ENCODE data around the gene CHGA. TPM values are rescaled to one million over a fixed set of nuclear protein-coding genes. Genes with fewer than 3 reads are reported as not detected.

Gene CHGA
- total and polyA plus RNA-seq, 2 donors (not counting 1 experiment from before 2014, with no cell fraction given), result not detected

GRCh38 chr14:92887157-92887556 is 35.8 kb upstream of the CHGA start:
- no CpG with 5 or more reads among the region's 1 CpG for WGBS (ENCODE audit: insufficient coverage)
- POLR2A ChIA-PET, result no interaction called here
- peaks cover 0 to 14% (median 0%) of the 10 kb centered on the region in 3 donors for H3K9me3 ChIP-seq (ENCODE audit: control extremely low read depth in 1 of 3, control insufficient read depth in 2 of 3, insufficient read depth in 1 of 3, low read length in 2 of 3)

GRCh38 chr14:92888896-92889295 is 34.1 kb upstream of the CHGA start:
- ATAC-seq (ENCODE audit: low read depth), result no peak
- no peak for DNase-seq
- Histone ChIP-seq H4K20me1 (ENCODE audit: control insufficient read depth, insufficient read depth, low read length, poor library complexity, severe bottlenecking) (no peaks in the 10 kb centered on the region), H3K4me1 (ENCODE audit: control insufficient read depth in 2 of 2, insufficient read depth in 2 of 2, low read length in 2 of 2) (no peaks in the 10 kb centered on the region), H3K27me3 (replicated peaks in 1 of 4; ENCODE audit: control extremely low read depth in 1 of 4, control insufficient read depth in 3 of 4, insufficient read depth in 4 of 4, low read length in 3 of 4) (peaks cover 0 to 25% (median 7%) of the 10 kb centered on the region in 4 experiments), H3K4me2 (replicated peaks; ENCODE audit: low read depth, low read length, poor library complexity, severe bottlenecking) (no peak overlapping the region), H3K36me3 (replicated peaks in 1 of 2; ENCODE audit: control extremely low read depth in 1 of 2, control insufficient read depth in 1 of 2, extremely low read depth in 1 of 2, insufficient read depth in 2 of 2, low read length in 1 of 2) (no peaks in the 10 kb centered on the region), H3K4me3 (ENCODE audit: control extremely low read depth in 1 of 5, extremely low read depth in 1 of 5, insufficient read depth in 1 of 5, low read depth in 2 of 5, low read length in 4 of 5) (no peak overlapping the region), H3K79me2 (ENCODE audit: control insufficient read depth, insufficient read depth, low read length) (no peaks in the 10 kb centered on the region), H3K27ac (ENCODE audit: low read length in 2 of 2) (no peak overlapping the region), H3K9ac (ENCODE audit: low read length) (no peak overlapping the region), H2AFZ (ENCODE audit: insufficient read depth, low read depth, low read length, poor library complexity, severe bottlenecking) (no peak overlapping the region), H3K9me3 (ENCODE audit: control extremely low read depth in 1 of 3, control insufficient read depth in 2 of 3, insufficient read depth in 1 of 3, low read length in 2 of 3) (peaks cover 0 to 14% (median 0%) of the 10 kb centered on the region in 3 donors)
- CTCF ChIA-PET, result no interaction called here
- intact Hi-C loops (cut with micrococcal nuclease), result no loop called here
- Mint-ChIP-seq H3K4me1 (no peaks in the 10 kb centered on the region), H3K27me3 (peaks cover 40% of the 10 kb centered on the region), H3K9me3 (ENCODE audit: insufficient read depth) (no peaks in the 10 kb centered on the region), H3K27ac (no peak overlapping the region), H3K4me3 (no peak overlapping the region)
- POLR2A ChIA-PET, result no interaction called here
- no peak for TF ChIP-seq EZH2 (IDR thresholded peaks at IDR 0.05; ENCODE audit: borderline replicate concordance, insufficient read depth, low read depth, low read length, poor library complexity, severe bottlenecking)
- TF ChIP-seq CTCF (IDR thresholded peaks at IDR 0.05), result no peak

More at GRCh38 chr14:92887157-92887556, 35.8 kb upstream of the CHGA start:
- CTCF ChIA-PET, result interaction anchor here (1.4 kb wide), 1 partner anchor 37 kb away, joined by 3 read pairs; no protein-coding TSS in a partner anchor
- Histone ChIP-seq H2AFZ (ENCODE audit: insufficient read depth, low read depth, low read length, poor library complexity, severe bottlenecking) (no peak overlapping the region), H4K20me1 (ENCODE audit: control insufficient read depth, insufficient read depth, low read length, poor library complexity, severe bottlenecking) (no peaks in the 10 kb centered on the region), H3K36me3 (replicated peaks in 1 of 2; ENCODE audit: control extremely low read depth in 1 of 2, control insufficient read depth in 1 of 2, extremely low read depth in 1 of 2, insufficient read depth in 2 of 2, low read length in 1 of 2) (no peaks in the 10 kb centered on the region), H3K4me1 (ENCODE audit: control insufficient read depth in 2 of 2, insufficient read depth in 2 of 2, low read length in 2 of 2) (no peaks in the 10 kb centered on the region), H3K4me3 (ENCODE audit: control extremely low read depth in 1 of 5, extremely low read depth in 1 of 5, insufficient read depth in 1 of 5, low read depth in 2 of 5, low read length in 4 of 5) (no peak overlapping the region), H3K27me3 (replicated peaks in 1 of 4; ENCODE audit: control extremely low read depth in 1 of 4, control insufficient read depth in 3 of 4, insufficient read depth in 4 of 4, low read length in 3 of 4) (peaks cover 0 to 25% (median 5%) of the 10 kb centered on the region in 4 experiments), H3K4me2 (replicated peaks; ENCODE audit: low read depth, low read length, poor library complexity, severe bottlenecking) (no peak overlapping the region), H3K9ac (ENCODE audit: low read length) (no peak overlapping the region), H3K79me2 (ENCODE audit: control insufficient read depth, insufficient read depth, low read length) (no peaks in the 10 kb centered on the region), H3K27ac (ENCODE audit: low read length in 2 of 2) (no peak overlapping the region)
- intact Hi-C loops (cut with micrococcal nuclease), result no loop called here
- TF ChIP-seq CTCF (IDR thresholded peaks at IDR 0.05) (no peak), EZH2 (IDR thresholded peaks at IDR 0.05; ENCODE audit: borderline replicate concordance, insufficient read depth, low read depth, low read length, poor library complexity, severe bottlenecking) (no peak)
- Mint-ChIP-seq H3K9me3 (ENCODE audit: insufficient read depth) (no peaks in the 10 kb centered on the region), H3K27me3 (peaks cover 37% of the 10 kb centered on the region), H3K27ac (no peak overlapping the region), H3K4me3 (no peak overlapping the region), H3K4me1 (no peaks in the 10 kb centered on the region)
- ATAC-seq (ENCODE audit: low read depth) (no peak), DNase-seq (no peak)

Data from B cell (primary cell).